Omental fat pad (tissue), 4 donors: ENCODE measurements around the gene SERINC2. TPM values are rescaled to one million over a fixed set of nuclear protein-coding genes. Genes with fewer than 3 reads are reported as not detected.

Experiments
- ATAC-seq: fragments of 150-250 bp; one replicate; pipeline ENCODE4 v1.9.1; 2016; ENCODE audit warnings: mild to moderate bottlenecking, moderate library complexity; ENCODE audit not compliant: low FRiP score
- DNase-seq: peaks from one replicate; pipeline ENCODE4 v3.0.0-alpha.2; 2019; ENCODE audit warnings: low spot score
- CTCF ChIP-seq, 3 donors: fragments of 450-650 bp; IDR thresholded peaks; one replicate each; pipeline ENCODE4 v1.5.1; 2016 to 2017; ENCODE audit warnings: antibody characterized with exemption in 3 of 3, mild to moderate bottlenecking in 3 of 3, moderate library complexity in 2 of 3
- total RNA-seq, 4 donors: library from RNA; depleted of rRNA; stranded (reverse); fragments of >200 nt; gene quantifications; one replicate each; pipeline ENCODE4 v1.1.0, GENCODE V29; 2016

SERINC2 gene
- total RNA-seq, 4 donors from 2014 or later, result 2.2 to 12.2 (median 5.4) TPM

GRCh38 chr1:31396633-31397351 lies 16.2 kb upstream of the SERINC2 start:
- DNase-seq, result no peak
- ATAC-seq, result no peak
- TF ChIP-seq CTCF (IDR thresholded peaks at IDR 0.05), result no peak

- ATAC-seq (no peak), DNase-seq (no peak)
These were observed 15.5 kb upstream of the SERINC2 start for GRCh38 chr1:31397360-31398095.

GRCh38 chr1:31398246-31398645 lies 14.8 kb upstream of the SERINC2 start:
- no peak for DNase-seq
- no peak for ATAC-seq
- no peak for TF ChIP-seq CTCF (IDR thresholded peaks at IDR 0.05)

More at GRCh38 chr1:31397360-31398095, 15.5 kb upstream of the SERINC2 start:
- TF ChIP-seq CTCF (IDR thresholded peaks at IDR 0.05), result no peak

GRCh38 chr1:31399976-31400375 lies 13.0 kb upstream of the SERINC2 start:
- DNase-seq (no peak), ATAC-seq (no peak)
- no peak for TF ChIP-seq CTCF (IDR thresholded peaks at IDR 0.05)

GRCh38 chr1:31400393-31400792 lies 12.6 kb upstream of the SERINC2 start:
- TF ChIP-seq CTCF (IDR thresholded peaks at IDR 0.05), result no peak
- ATAC-seq (no peak), DNase-seq (no peak)

- ATAC-seq, result no peak
- DNase-seq, result no peak
- no peak for TF ChIP-seq CTCF (IDR thresholded peaks at IDR 0.05)
These were observed 11.8 kb upstream of the SERINC2 start for GRCh38 chr1:31401241-31401640.
